Natural killer cell (primary cell): ENCODE data around the gene TEAD1. TPM values are rescaled to one million over a fixed set of nuclear protein-coding genes. Genes with fewer than 3 reads are reported as not detected.

Experiments used
- ATAC-seq, 3 donors: fragments of 150-1000 bp in 2 of 3; fragments of 200-7000 bp in 1 of 3; cut with Tn5 transposase; 1 replicate in 1 of 3; 2 replicates in 2 of 3; pipeline ENCODE4 v1.10.0; 2021; ENCODE audit warnings: mild to moderate bottlenecking in 2 of 3, moderate library complexity in 2 of 3
- DNase-seq, 2 donors: peaks; one replicate each; pipeline versions ENCODE4 v3.0.0 to v3.0.0-alpha.2; 2013 to 2021; ENCODE audit warnings: mixed read lengths in 1 of 2
- H3K27ac ChIP-seq: one replicate; pipeline ENCODE4 v1.5.1; 2013; ENCODE audit warnings: mild to moderate bottlenecking, low read length
- H3K27me3 ChIP-seq: one replicate; pipeline ENCODE4 v1.6.1; 2013; ENCODE audit warnings: low read length; ENCODE audit not compliant: control insufficient read depth, insufficient read depth
- H3K36me3 ChIP-seq: one replicate; pipeline ENCODE4 v1.6.1; 2013; ENCODE audit warnings: low read length; ENCODE audit not compliant: control insufficient read depth, insufficient read depth
- H3K4me1 ChIP-seq: one replicate; pipeline ENCODE4 v1.6.1; 2013; ENCODE audit warnings: low read length; ENCODE audit not compliant: control insufficient read depth, insufficient read depth
- H3K4me3 ChIP-seq: one replicate; pipeline ENCODE4 v1.5.1; 2013; ENCODE audit warnings: low read length
- H3K9me3 ChIP-seq: one replicate; pipeline ENCODE4 v1.6.1; 2013; ENCODE audit warnings: low read length; ENCODE audit not compliant: control insufficient read depth, insufficient read depth
- H3K27ac Mint-ChIP-seq, 2 donors: one replicate each; pipeline ENCODE4 v1.8.0; 2022; ENCODE audit warnings: mild to moderate bottlenecking in 2 of 2, mixed read lengths in 2 of 2, moderate library complexity in 1 of 2
- H3K27me3 Mint-ChIP-seq, 2 donors: one replicate each; pipeline ENCODE4 v1.8.0; 2022; ENCODE audit warnings: low read depth in 2 of 2, mixed read lengths in 2 of 2
- H3K36me3 Mint-ChIP-seq: one replicate; pipeline ENCODE4 v1.8.0; 2022; ENCODE audit warnings: mixed read lengths
- H3K4me1 Mint-ChIP-seq, 2 donors: one replicate each; pipeline ENCODE4 v1.8.0; 2022; ENCODE audit warnings: mixed read lengths in 2 of 2
- H3K4me3 Mint-ChIP-seq: one replicate; pipeline ENCODE4 v1.8.0; 2022; ENCODE audit warnings: mild to moderate bottlenecking, moderate library complexity, mixed read lengths
- H3K9me3 Mint-ChIP-seq, 2 donors: one replicate each; pipeline ENCODE4 v1.8.0; 2022; ENCODE audit warnings: mixed read lengths in 2 of 2
- CTCF ChIP-seq: fragments of 200-600 bp; IDR thresholded peaks from one replicate; pipeline ENCODE4 v1.8.0; 2022; ENCODE audit warnings: antibody characterized with exemption
- WGBS: methylation state at CpG from one replicate; pipeline ENCODE4 v1.1.7; 2013; ENCODE audit warnings: missing lambda C conversion rate; ENCODE audit not compliant: insufficient coverage; 5-methylcytosine and 5-hydroxymethylcytosine counted together
- intact Hi-C: fragments of 100-400 bp; cut with micrococcal nuclease; formaldehyde crosslinking; loops from one replicate; pipeline ENCODE4 v1.14.2; 2022
- total RNA-seq, 4 donors: library from RNA; stranded (reverse); fragments of 120-200 nt in 1 of 4; gene quantifications; one replicate each; pipeline versions ENCODE4 v1.2.3 to v1.2.4, GENCODE V29; 2013 to 2022

The TEAD1 gene
- total RNA-seq, 3 donors from 2014 or later (not counting 1 experiment from before 2014, with no cell fraction given): not detected

- no peak overlapping the region for H3K27ac ChIP-seq
- intact Hi-C loops: no loop called here
- Mint-ChIP-seq H3K4me3 (no peak overlapping the region), H3K27ac (no peak overlapping the region), H3K4me1 (no peaks in the 10 kb centered on the region), H3K9me3 (no peaks in the 10 kb centered on the region), H3K36me3 (no peaks in the 10 kb centered on the region), H3K27me3 (peaks cover 34 to 44% of the 10 kb centered on the region in 2 donors)
- no peaks in the 10 kb centered on the region for H3K36me3 ChIP-seq
- no peaks in the 10 kb centered on the region for H3K4me1 ChIP-seq
- peaks cover 2% of the 10 kb centered on the region for H3K27me3 ChIP-seq
- no peak overlapping the region for H3K4me3 ChIP-seq
- TF ChIP-seq CTCF: no peak
- no peak for DNase-seq
- no peaks in the 10 kb centered on the region for H3K9me3 ChIP-seq
- no peak for ATAC-seq
- 74% methylated on average over 9 of the region's 9 CpGs for WGBS
Observed at GRCh38 chr11:12706545-12707499, 32.6 kb downstream of the TEAD1 start.

- H3K27ac Mint-ChIP-seq: no peak overlapping the region
- TF ChIP-seq CTCF: no peak
- no peaks in the 10 kb centered on the region for H3K4me1 Mint-ChIP-seq
- Histone ChIP-seq H3K4me3 (no peak overlapping the region), H3K4me1 (no peaks in the 10 kb centered on the region), H3K36me3 (no peaks in the 10 kb centered on the region), H3K27ac (no peak overlapping the region), H3K27me3 (peaks cover 2% of the 10 kb centered on the region), H3K9me3 (no peaks in the 10 kb centered on the region)
- H3K9me3 Mint-ChIP-seq: no peaks in the 10 kb centered on the region
- no peaks in the 10 kb centered on the region for H3K36me3 Mint-ChIP-seq
- DNase-seq (no peak), ATAC-seq (no peak)
- H3K4me3 Mint-ChIP-seq: no peak overlapping the region
- intact Hi-C loops: no loop called here
- H3K27me3 Mint-ChIP-seq: peaks cover 31 to 44% of the 10 kb centered on the region in 2 donors
Observed at GRCh38 chr11:12707500-12707880, 33.3 kb downstream of the TEAD1 start.

GRCh38 chr11:12711496-12711895 lies 37.3 kb downstream of the TEAD1 start:
- H3K36me3 Mint-ChIP-seq: no peaks in the 10 kb centered on the region
- no peaks in the 10 kb centered on the region for H3K9me3 ChIP-seq
- H3K27ac ChIP-seq: no peak overlapping the region
- no peaks in the 10 kb centered on the region for H3K4me1 Mint-ChIP-seq
- H3K27me3 ChIP-seq: peaks cover 5% of the 10 kb centered on the region
- H3K27me3 Mint-ChIP-seq: peaks cover 29 to 41% of the 10 kb centered on the region in 2 donors
- no peaks in the 10 kb centered on the region for H3K4me1 ChIP-seq
- H3K4me3 ChIP-seq: no peak overlapping the region
- H3K36me3 ChIP-seq: no peaks in the 10 kb centered on the region
- H3K4me3 Mint-ChIP-seq: no peak overlapping the region
- DNase-seq (no peak), ATAC-seq (no peak)
- H3K9me3 Mint-ChIP-seq: no peaks in the 10 kb centered on the region
- TF ChIP-seq CTCF: no peak
- 88% methylated on average over 1 of the region's 1 CpG for WGBS
- intact Hi-C loops: no loop called here
- no peak overlapping the region for H3K27ac Mint-ChIP-seq
